Subcutaneous abdominal adipose tissue (tissue), 5 donors: ENCODE results near the gene RASGRF2.
"Not testable (repeated sequence)": the region's sequence is repeated elsewhere in the genome, so short reads cannot be mapped to it uniquely, and the experiment has no call there.

Experiments
- H3K27ac ChIP-seq: one replicate; pipeline ENCODE4 v1.7.0; 2013; ENCODE audit warnings: low read depth, mild to moderate bottlenecking, inconsistent platforms, low read length, moderate library complexity
- H3K27me3 ChIP-seq, 5 donors: one replicate each; pipeline ENCODE4 v1.7.0; 2013; ENCODE audit warnings: low read length in 5 of 5, inconsistent platforms in 1 of 5; ENCODE audit not compliant: control insufficient read depth in 5 of 5, insufficient read depth in 4 of 5
- H3K36me3 ChIP-seq, 5 donors: one replicate each; pipeline ENCODE4 v1.7.0; 2013; ENCODE audit warnings: low read length in 5 of 5; ENCODE audit not compliant: control insufficient read depth in 5 of 5, insufficient read depth in 5 of 5
- H3K4me1 ChIP-seq, 5 donors: one replicate each; pipeline ENCODE4 v1.7.0; 2013; ENCODE audit warnings: low read length in 5 of 5, mild to moderate bottlenecking in 3 of 5, moderate library complexity in 1 of 5; ENCODE audit not compliant: control insufficient read depth in 5 of 5, insufficient read depth in 5 of 5
- H3K4me3 ChIP-seq, 5 donors: one replicate each; pipeline ENCODE4 v1.7.0; 2013; ENCODE audit warnings: low read length in 5 of 5, low read depth in 1 of 5
- H3K9ac ChIP-seq, 5 donors: one replicate each; pipeline ENCODE4 v1.7.0; 2013; ENCODE audit warnings: low read length in 5 of 5, mild to moderate bottlenecking in 4 of 5, moderate library complexity in 3 of 5
- H3K9me3 ChIP-seq, 5 donors: one replicate each; pipeline ENCODE4 v1.7.0; 2013; ENCODE audit warnings: low read length in 5 of 5; ENCODE audit not compliant: control insufficient read depth in 5 of 5
- donor health status: healthy.
- donor health status: healthy.
- donor health status: healthy.
- donor health status: healthy.
- donor health status: healthy.

The RASGRF2 gene

DNA sequence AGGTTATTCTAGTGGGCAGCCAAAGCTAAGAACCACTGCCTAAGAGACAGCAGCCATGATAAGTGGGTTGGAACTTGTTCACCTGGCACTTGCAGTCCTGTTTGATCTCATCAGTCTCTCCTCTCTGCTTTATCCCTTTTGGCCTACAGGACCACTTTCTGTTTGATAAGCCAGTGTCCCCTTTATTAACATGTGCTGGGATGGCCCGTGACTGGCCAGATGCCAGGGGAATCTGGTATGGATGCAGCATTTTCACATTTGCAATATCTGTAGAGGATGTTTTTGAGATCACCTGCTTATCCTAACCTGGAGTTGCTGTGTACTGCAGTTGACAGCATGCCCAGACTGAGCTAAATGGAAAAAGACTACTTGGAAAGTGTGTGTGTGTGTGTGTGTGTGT is 296.6 kb downstream of the RASGRF2 start:
- peaks cover 11 to 38% (median 28%) of the 10 kb centered on the region in 5 donors for H3K36me3 ChIP-seq
- H3K4me3 ChIP-seq = no peak overlapping the region
- H3K4me1 ChIP-seq = no peaks in the 10 kb centered on the region
- H3K9me3 ChIP-seq = peaks cover 0 to 4% (median 0%) of the 10 kb centered on the region in 5 donors
- H3K9ac ChIP-seq = no peak overlapping the region
- no peak overlapping the region for H3K27ac ChIP-seq
- H3K27me3 ChIP-seq = no peaks in the 10 kb centered on the region

DNA sequence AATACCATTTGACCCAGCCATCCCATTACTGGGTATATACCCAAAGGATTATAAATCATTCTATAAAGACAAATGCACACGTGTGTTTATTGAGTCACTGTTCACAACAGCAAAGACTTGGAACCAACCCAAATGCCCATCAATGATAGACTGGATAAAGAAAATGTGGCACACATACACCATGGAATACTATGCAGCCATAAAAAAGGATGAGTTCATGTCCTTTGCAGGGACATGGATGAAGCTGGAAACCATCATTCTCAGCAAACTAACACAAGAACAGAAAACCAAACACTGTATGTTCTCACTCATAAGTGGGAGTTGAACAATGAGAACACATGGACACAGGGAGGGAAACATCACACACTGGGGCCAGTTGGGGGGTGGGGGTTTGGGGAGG is 302.6 kb downstream of the RASGRF2 start:
- H3K4me3 ChIP-seq, H3K27ac ChIP-seq, H3K9me3 ChIP-seq, H3K27me3 ChIP-seq, H3K4me1 ChIP-seq, H3K9ac ChIP-seq: not testable (repeated sequence)
- H3K36me3 ChIP-seq = peaks cover 0 to 18% (median 13%) of the 10 kb centered on the region in 5 donors

GRCh38 chr5:81265101-81265500 is 304.9 kb downstream of the RASGRF2 start:
- peaks cover 0 to 8% (median 0%) of the 10 kb centered on the region in 5 donors for H3K36me3 ChIP-seq
- H3K9me3 ChIP-seq = peaks cover 0 to 6% (median 0%) of the 10 kb centered on the region in 5 donors
- no peak overlapping the region for H3K27ac ChIP-seq
- H3K4me1 ChIP-seq = peaks cover 0 to 5% (median 2%) of the 10 kb centered on the region in 5 donors
- H3K9ac ChIP-seq = no peak overlapping the region
- no peaks in the 10 kb centered on the region for H3K27me3 ChIP-seq
- H3K4me3 ChIP-seq = no peak overlapping the region

- H3K36me3 ChIP-seq = peaks cover 0 to 8% (median 0%) of the 10 kb centered on the region in 5 donors
Measured at GRCh38 chr5:81268521-81269196, 308.5 kb downstream of the RASGRF2 start.

DNA sequence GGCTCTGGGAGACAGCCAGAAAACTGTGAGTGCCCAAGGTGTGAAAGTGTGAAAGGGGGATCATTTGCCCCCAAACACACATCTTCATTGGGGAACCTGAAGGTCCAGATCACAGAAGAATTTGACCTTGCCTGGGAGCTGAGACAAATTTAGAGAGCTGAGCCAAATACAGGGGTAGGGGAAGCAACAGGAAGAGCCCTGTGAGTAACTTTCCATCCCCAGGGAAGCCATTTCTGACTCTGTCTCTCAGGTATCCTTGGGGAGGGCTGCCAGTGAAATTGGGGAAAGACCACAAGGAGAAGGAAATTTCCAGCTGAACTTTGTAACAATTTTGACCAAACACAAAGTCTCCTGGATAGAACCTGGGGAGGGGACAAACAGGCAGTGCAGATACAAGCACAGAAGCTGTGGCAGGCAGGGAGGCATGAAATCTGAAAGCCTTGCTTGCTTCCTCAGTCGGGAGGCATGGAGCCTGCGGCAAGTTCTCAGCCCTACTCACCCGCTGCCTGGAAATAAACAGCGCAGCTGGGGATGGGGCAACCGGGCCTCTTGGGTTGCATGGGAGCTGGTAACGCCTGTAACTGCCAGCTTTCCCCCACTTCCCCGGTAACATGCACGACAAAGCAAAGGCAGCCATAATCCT is 309.7 kb downstream of the RASGRF2 start:
- no peak overlapping the region for H3K4me3 ChIP-seq
- H3K9me3 ChIP-seq = peaks cover 0 to 3% (median 2%) of the 10 kb centered on the region in 5 donors
- no peak overlapping the region for H3K9ac ChIP-seq
- peaks cover 0 to 3% (median 0%) of the 10 kb centered on the region in 5 donors for H3K36me3 ChIP-seq
- no peaks in the 10 kb centered on the region for H3K27me3 ChIP-seq
- peaks cover 0 to 5% (median 2%) of the 10 kb centered on the region in 5 donors for H3K4me1 ChIP-seq
- no peak overlapping the region for H3K27ac ChIP-seq

More at GRCh38 chr5:81268521-81269196, 308.5 kb downstream of the RASGRF2 start:
- H3K4me1 ChIP-seq = peaks cover 0 to 5% (median 2%) of the 10 kb centered on the region in 5 donors
- H3K4me3 ChIP-seq = no peak overlapping the region
- H3K9me3 ChIP-seq = peaks cover 0 to 2% (median 0%) of the 10 kb centered on the region in 5 donors
- H3K27ac ChIP-seq = no peak overlapping the region
- H3K9ac ChIP-seq = no peak overlapping the region
- no peaks in the 10 kb centered on the region for H3K27me3 ChIP-seq

DNA sequence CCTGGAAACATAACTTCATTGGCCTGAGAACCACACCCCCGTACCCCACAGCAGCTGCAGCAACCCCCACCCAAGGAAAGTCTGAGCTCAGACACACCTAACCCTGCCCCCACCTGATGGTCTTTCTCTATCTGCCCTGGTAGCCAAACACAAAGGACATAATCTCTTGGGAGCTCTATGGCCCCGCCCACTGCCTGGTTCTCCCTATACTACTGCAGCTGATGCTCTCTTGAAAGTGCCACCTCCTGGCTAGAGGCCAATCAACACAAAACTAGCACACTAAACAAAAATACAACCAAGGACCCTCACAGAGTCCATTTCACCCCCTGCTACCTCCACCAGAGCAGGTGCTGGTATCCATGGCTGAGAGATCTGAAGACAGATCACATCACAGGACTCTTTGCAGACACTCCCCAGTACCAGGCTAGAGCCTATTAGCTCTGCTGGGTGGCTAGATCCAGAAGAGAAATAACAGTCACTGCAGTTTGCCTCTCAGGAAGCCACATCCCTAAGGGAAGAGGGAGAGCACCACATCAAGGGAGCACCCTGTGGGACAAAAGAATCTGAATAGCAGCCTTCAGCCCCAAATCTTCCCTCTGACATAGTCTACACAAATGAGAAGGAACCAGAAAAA is 310.3 kb downstream of the RASGRF2 start:
- not testable (repeated sequence) for H3K27me3 ChIP-seq, H3K4me1 ChIP-seq, H3K9ac ChIP-seq, H3K9me3 ChIP-seq, H3K4me3 ChIP-seq, H3K36me3 ChIP-seq, H3K27ac ChIP-seq
